GM19397 (cell line): ENCODE measurements around the gene COL20A1.
"Not testable (repeated sequence)": the region's sequence is repeated elsewhere in the genome, so short reads cannot be mapped to it uniquely, and the experiment has no call there.

Source experiments
- ATAC-seq: cut with Tn5 transposase; IDR thresholded peaks from one replicate; pipeline ENCODE4 v1.9.1; 2021; ENCODE audit warnings: mild to moderate bottlenecking, moderate library complexity; ENCODE audit not compliant: unreplicated experiment

Gene COL20A1

DNA sequence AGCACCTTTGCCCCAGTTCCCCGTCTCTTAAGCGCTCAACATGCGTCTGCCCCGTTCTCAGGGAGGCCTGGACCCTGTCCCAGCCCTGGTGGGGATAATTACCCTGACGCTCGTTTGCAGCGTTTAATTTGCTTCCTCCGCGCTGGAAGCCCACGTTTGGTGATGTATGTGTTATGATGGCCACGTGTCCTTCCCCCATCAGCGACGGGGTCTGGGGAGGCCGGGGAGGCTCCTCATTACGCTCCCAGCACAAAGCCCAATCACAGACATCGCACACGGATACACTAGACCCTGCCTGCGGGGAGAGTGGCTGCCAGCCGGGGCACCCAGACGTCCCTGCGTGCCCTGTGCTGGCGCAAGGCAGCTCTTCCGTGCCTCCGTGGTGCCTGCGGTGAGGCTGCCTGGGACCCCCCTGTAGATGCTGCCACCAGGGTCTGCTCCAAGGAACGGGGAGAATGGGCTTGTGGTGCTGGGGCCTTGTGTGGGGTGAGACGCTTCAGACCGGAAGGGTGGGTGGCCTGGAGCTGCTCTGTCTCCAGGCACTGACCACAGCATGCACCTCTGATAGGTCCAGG, 78.4 kb downstream of the COL20A1 start:
- no peak for ATAC-seq

DNA sequence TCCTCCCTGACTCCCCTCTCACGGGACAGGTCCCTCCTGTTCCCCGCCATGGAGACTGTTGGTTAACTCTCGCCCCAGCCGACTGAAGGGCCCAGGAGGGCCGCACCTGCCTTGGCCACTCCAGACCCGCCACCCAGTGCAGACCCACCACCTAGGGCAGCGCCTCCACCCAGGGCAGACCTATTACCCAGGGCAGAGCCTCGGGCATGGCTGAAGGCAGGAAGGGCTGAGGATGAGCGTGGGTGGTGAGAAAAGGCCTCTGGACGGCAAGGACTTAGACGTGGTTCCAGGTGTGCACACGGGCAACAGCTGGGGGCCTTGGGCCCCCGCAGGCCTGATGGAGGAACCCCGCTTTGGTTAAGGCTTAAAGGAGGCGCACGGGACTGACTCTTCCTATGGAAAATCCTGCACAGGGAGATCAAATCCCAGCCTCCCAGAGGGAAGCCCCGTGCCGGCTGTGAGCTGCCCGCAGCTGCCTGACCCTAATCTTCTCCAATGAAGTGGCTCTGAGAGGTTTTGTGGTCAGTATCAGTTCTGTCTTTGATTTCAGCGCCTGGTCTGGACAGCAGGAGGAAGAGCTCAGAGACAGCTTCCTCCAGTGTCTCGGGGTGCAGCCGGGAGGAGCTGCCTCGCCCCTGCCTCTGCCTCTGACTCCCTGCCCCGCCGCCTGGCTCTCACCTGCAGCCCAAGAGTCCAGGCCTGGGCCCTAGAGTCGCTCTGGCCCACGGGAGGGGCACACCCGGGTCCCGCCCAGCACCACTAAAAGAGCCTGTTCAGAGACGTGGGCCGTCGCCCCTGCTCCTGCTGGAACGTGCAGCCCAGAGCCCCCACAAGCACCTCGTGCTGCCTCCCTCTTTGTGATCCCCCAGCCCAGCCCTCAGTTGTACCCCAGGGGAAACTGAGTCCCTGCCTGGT, 80.2 kb downstream of the COL20A1 start:
- no peak for ATAC-seq

DNA sequence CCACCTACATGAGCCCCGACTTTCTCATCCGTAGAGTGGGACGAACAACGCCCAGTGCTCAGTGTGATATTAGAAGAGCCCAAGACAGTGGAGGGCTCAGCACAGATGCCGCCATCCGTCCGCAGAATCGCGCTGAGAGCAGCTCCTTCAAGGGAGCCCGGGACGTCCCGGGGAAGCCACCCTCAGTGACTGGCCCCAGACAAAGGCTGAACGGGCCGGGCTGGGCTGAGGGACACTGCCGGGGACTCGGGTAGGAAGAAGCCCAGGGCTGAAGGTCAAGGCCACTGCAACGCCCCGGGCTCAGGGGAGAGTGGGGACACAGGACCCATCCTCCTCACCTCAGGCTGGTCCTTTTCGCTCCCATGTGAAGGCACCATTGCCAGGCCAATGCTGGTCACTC, 81.0 kb downstream of the COL20A1 start:
- ATAC-seq: no peak

DNA sequence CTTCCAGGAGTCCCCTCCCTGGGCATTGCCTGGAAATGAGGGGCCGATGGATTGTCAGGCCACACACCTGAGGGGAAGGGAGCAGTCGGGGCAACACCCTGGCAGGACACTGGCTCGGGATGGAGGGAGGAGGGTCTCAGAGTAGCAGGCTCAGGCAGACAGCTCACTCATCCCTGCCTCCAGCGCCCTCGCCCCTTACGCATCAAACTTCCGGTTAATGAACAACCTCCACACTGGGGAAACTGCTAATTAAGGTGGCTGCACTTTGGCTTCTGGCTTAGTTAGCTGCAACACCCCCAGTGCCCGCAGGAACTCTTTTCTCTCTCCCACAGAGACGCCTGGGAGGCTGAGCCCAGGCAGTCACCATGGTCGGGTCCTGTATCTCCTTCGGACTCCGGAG, 81.5 kb downstream of the COL20A1 start:
- no peak for ATAC-seq

DNA sequence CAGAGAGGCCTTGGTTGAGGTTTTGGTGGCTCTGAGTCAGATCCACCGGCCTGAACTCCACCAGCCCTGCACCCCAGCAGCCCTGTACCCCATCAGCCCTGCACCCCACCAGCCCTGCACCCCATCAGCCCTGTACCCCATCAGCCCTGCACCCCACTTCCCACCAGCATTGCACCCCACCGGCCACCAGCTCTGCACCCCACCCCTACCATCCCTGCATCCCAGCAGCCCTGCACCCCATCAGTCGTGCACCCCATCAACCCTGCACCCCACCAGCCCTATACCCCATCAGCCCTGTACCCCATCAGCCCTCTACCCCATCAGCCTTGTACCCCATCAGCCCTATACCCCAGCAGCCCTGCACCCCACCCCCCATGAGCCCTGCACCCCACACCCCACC, 82.5 kb downstream of the COL20A1 start:
- ATAC-seq: no peak

DNA sequence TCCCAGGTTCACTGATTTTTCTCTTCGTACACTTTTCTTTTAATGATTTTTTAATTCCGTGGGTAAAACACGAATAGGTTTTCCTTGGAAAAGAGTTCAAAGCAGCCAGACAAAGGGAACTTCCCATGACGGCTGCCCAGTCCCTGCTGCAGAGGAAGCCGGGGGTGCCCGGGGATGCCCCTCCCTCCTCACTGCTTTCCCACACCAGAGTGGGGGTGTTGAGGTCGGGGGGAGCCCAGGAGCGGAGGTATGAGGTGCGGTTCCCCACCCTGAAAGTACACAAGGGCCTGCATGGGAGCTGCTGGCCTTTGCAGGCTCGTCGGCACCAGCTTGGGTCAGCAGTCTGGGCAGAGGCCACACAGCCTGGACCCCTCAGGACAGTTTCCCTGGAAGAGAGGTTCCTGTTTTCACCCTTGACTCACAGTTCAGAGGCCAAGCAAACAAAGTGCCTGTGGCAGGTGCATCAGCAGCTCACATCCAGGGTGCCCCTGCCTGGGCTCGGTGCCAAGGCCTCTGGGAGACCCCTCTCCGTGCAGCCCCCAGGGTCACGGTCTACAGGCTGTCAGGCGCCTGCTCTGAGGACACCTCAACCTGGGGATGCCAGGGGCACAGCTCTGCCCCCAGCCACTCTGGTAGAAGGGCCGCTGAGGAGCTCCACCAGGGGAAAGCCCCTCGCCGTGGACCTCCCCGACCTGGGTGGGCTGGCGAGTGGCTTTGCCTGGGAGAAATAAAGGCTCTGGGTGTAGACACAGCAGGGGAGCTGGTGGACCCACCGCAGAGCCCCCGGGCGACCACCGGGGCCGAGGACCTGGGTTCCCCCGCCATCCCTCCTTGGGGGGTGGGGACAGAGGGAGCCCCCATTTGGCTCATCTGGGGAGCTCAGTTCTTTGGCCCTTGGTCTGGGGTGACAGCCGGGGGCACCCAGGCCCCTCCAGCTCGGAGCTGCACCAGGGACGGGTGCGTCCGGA, 83.6 kb downstream of the COL20A1 start:
- ATAC-seq: no peak

DNA sequence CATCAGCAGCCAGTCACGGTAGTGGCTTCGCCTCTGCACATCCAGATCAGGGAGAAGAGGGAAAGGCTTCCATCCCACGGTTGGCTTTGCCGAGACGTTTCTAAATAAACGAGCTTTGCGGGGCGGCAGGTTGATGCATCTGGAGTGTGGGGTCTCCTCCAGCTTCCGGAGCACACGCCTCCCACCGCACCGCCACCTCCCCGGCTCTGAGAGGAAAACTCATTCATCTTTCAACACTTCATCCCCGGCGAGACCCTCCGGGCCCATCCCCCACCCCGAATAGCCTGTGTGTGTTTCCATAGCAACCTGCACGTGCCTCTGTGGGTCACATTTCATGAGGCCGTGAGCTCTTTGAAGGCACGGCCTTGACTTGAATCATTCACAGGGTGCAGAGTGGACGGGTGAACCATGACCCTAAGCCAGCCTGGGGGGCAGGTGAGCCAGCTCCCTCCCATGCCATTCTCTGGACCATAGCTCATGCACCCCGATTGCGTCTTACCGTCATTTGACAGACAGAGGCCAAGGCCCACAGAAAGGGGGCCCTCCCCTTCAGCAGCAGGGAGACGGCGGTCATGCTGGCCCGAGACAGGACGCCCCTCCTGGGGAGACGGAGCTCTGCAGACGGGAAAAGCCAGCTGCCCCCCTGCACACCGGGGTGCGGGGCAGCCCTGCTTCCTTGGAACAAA, 84.4 kb downstream of the COL20A1 start:
- no peak for ATAC-seq

DNA sequence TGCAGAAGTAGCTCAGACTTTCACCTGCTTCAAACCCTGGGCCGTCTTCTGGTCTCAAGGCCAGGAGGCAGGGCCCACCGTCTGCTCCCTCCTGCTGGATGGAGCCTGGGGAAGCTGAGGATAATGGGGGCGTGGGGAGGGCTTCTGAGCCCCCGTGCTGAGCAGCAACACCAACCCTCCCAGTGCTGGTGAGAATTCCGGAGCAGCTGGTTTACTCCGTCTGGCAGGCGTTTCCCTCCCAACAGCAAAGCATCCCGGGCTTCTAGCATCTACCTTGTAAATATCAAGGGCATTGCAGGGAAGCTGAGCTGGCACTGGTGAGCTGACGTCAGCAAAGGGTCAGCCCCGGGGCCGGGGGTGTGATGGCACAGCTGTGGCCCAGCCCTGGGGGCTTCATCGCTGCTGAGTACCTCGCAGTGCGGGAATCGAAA, 85.0 kb downstream of the COL20A1 start:
- no peak for ATAC-seq

DNA sequence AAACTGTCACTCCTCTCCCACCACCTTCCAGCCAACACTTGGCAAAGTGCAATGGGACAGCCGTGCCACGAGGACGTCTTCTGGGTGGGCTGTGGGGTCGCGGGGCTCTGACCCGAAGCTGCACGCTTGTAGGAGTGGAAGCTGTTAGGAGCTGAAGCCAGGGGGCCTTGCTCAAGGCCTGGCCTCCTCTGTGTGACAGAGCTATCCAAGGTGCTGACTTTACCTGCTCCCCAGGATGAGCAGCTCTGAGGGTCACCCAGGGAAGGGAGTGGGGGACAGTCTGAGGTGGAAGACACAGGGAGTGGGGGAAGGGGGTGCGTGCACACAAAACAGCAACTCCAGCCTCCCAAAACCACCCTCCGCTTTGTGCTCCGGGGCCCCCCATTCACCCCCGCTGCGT, 85.6 kb downstream of the COL20A1 start:
- ATAC-seq: no peak

DNA sequence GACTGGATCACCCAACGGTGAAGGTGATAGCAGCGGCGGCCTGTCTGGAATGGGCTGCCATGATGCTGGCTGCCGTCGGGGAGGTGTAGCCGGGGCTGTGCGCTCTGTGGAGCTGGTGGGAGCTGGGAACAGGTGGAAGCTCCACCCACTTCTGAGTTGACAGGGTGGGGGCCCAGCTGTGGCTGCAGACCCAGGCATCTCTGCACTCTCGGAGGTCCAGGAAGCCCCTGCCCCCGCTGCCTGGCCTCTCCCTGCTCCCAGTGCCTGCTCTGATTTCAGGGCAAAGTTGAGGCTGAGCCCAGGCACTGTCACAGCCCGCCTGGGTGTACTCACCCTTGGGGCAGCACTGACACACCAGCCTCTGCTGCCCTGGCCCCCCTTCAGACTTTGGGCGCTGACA, 86.3 kb downstream of the COL20A1 start:
- no peak for ATAC-seq

DNA sequence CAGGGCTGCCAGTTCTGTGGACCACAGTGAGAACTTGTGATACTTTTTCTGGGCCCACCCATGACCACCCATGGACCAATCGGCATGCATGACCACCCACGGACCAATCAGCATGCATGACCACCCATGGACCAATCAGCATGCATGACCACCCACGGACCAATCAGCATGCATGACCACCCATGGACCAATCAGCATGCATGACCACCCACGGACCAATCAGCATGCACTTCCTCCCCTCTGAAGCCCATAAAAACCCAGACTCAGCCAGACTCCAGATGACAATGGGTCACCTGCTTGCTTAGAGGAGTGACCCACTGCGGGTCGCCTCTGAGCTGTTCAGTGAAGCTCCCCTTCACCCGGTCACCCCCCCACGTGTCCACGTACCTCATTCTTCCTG, 86.9 kb downstream of the COL20A1 start:
- ATAC-seq: not testable (repeated sequence)

DNA sequence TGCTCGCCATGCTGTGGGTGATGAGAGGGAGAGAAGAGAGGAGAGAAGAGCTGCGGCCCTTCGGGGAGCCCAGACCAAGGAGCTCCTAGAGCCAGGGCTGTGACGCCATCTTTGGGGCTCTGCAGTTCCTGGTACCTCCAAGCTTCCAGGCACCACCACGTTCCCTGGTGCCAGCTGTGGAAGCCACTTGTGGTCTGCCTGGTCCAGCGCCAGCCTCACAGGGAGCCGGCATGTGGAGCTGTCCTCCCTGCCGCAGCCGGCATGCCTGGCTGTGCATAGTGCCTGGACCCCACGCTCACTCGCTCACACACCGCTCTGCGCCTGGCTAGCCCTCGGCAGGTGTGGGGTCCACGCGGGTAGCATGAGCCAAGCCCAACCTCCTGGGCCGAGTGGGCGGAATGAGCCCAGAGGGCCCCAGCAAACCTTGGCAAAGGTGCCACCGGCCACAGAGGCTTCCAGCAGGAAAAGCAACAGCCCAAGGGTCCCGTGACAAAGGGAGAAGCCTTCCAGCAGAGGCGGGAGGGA, 87.4 kb downstream of the COL20A1 start:
- no peak for ATAC-seq

DNA sequence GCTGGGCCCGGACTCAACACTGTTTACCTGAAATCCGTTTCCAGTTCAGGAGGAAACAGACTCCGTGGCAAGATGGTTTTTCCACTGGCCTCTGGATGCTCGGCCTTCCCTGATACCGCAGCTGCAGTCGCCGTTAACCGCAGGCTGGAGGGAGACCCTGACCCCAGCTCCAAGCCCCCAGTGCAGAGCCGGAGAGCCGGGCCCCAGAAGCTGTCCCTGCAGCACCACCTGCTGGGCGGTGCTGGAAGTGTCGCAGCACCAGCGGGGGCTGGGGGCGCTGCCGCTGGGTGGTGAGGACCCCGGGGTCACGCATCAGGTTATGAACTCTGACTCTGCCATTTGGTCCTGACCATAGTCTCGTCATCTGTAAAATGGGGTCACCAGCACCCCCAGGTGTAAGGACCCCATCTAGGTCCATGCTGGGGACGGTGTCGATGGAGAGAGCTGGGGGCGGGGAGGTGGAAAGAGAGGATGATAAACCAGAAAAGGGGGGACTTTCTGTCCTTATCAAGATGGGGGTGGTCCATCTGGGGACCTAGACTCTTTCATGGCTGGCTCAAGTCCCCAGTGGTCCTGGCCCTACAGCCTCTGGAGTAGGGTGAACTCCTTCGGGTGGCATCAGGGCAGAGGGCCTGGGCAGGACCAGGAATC, 88.9 kb downstream of the COL20A1 start:
- ATAC-seq: no peak

DNA sequence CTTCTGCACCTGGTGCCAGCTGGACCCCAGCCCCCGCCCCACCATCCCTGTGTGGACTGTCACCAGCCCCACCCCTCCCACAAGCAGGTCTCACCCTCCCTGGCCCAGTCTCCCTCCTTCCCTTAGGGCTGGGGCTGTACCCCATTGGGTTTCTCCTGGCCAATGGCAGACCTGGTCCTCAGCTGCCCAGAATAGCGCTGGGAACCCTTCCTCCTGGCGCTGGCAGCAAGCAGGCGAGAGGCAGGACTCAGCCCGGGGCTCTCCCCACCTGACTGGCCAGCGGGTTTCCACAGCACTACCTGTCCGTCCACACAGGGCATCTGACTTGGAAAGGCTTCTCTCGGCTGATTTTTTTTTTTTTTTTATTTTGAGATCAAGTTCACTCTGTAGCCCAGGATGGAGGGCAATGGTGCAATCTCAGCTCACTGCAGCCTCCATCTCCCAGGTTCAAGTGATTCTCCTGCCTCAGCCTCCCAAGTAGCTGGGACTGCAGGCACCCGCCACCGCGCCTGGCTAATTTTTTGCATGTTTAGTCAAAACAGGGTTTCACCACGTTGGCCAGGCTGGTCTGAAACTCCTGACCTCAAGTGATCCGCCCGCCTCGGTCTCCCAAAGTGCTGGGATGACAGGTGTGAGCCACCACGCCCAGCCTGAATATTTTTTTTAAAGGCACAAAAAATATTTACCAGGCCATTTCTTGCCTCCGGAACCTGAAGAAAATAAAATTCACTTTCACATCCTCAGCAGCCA, 89.7 kb downstream of the COL20A1 start:
- ATAC-seq: no peak

DNA sequence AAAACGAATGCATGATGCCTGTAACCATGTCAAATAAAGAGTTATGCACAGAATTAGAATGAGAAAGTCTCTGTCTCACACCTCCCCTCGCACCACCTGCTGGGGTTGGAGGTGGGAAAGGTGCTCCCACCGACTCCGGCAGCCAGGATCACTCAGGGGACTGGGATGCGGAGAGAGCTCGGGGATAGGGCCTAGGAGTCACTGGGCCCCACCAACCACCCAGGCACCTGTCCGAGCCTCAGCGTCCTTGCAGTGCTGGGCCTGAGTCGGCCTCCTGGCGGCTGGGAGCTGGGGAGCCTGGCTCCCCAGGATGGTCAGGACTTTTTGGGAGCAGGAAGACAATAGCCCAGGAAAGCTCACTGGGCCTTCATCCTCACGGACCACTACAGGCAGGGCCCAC, 90.6 kb downstream of the COL20A1 start:
- no peak for ATAC-seq

DNA sequence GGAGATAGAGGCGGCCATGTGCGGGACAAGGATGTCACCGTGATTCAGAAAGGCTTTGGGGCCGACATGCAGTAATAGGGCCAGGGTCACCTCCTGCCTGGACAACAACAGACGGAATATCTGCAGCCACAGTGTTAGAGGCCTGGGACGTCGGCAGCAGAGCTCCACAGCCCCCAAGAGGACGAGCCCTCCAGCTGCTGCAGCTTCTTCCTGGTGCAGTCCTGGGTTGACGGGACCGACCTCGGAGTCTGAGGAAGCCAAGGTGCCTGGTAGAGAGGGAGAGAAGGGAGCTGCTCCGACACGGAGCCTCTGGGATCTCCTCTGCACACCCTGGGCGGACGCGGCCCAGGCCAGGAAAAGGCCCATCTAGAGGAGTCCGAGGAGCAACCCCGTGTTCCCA, 91.3 kb downstream of the COL20A1 start:
- ATAC-seq: no peak
